ENCODE data around the gene GPRC5D.

GPRC5D gene

DNA sequence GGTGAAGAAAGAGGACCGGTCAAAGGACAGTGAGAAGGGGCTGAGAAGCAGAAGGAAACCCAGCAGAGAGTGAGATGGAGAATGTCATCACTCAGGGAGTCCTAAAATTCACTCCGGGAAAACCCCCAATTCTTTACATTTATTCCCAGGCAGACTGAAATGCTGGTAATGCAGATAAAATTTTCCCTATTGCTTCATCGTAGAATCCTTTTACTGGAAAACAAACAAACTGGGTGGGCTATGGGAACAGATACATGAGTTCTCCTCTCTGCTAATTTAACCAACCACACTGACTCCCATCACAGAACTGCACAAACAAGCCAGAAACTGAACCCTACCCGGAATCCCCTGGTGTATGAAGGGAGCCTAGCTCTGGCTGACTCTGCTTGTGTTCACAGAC, 27.2 kb upstream of the GPRC5D start:
- no peak for DNase-seq

DNA sequence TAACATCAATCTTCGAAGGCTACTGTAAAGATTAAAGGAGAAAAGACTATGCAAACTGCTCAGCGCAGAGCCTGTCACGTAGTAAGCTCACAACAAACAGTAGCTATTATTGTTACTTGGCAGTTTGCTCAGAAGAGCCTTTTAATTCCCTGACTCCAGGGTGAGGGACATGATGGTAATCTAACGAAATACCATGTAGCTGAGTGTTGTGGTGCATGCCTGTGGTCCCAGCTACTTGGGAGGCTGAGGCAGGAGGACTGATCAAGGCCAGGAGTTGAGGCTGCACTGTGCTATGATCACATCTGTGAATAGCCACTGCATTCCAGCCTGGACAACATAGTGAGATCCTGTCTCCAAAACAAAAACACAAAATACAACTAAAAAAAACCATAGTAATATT, 25.3 kb upstream of the GPRC5D start:
- no peak for DNase-seq

DNA sequence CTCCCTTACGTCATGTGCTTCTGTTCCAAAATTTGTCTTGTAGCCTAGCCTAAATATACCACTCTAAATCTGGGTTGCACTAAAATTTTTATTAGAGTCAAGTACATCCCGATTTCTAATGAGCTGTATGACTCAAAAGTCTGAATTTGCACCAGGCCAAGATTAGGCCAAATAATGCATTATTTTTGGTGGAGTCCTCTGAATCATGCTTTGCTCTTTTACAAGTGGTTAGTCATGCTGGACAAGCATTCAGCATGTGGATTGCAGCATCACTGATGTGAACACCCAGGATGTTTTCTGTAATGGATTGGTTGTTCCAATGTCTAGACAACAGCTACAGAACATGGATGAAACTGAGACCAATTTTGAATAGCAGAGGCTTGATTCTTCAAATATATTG, 24.4 kb upstream of the GPRC5D start:
- no peak for DNase-seq

DNA sequence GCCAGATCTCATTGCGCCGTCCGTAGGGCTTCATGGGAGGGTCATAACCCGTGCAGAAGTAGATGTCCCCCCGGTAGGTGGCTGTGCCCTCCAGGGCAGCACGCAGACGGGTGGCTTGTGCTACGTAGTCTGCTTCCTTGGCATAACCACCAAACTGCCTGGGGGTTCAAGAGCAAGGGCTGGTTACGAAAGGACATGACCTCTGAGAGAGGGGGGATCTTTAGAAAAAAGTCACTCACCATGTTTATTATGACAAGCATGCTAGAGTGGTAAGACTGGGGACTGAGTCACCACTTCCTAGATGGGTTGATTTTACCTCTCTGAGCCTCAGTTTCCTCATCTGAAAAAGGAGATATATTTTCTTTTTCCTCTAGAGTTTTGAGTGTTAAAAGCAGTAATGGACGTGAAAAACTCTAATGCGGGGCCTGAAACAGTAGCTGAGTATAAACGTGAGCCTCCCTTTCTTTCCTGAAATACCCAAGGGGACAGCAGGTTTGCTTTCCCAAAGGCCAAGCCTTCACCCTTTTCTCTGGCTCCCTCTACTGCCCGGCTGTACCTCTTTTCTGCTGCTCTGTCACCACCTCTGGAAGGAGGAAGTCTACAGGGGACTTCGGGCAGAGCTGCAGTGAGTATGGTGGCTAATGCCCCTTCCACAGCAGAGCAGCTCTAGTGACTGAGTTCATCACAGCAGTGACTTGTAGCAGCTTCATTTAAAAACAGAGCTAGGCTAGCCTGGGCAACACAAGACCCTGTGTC, 23.5 kb upstream of the GPRC5D start:
- no peak for DNase-seq

DNA sequence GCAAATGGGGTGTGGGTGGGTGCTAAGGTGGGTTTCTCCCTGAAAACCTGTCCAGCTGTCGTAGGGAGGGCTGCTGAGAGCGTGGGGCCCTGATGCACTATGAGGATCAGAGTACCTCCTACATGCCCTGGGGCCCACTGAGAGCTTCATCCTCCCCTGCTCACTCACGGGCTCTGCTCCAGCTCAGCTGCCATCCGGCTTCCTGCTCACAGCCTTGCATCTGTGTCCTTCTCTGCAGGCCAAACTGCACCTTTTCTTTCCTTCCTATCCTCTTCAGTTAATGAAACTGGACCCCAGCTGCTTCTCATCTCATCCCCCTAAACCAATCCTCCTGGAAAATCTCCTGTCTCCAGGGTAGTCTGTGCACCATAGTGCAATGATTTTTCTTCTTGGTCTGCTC, 22.2 kb upstream of the GPRC5D start:
- DNase-seq = no peak

DNA sequence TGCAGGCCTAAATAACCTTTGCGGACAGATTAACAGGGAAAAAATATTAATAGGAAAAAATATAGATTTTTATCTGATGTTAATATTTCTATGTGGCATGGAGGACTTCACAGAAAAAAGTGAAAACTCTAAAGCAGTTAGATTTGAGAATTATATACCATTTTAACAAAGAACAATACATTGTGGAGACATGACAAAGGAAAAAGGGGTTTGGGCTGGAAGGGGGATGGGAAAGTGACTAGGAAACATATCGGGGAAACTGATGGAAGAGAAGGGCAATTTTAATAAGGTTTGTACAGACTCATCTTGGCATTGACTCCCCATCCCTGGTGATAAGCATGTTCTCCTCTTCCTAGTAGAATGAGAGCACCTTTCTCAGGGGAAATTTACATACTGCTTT, 21.0 kb upstream of the GPRC5D start:
- no peak for DNase-seq

DNA sequence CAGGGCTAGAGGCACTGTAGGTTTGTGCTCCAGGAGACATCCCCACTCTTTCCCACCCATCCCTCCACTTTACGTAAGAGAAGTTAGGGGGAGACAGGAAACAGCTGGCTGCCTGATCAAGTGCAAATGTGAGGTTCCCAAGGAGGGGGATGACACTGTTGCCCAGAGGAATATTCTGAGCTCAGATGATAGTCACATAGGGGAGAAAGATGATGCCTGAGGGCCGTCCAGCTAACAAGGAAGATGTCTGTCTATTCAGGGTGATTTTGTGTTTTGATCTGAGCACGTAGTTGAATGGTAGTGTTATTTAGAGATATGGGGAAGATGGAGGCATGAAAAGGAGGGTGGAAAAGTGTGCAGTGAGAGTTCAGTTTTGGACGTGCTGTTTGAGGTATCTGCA, 13.9 kb upstream of the GPRC5D start:
- DNase-seq = no peak

DNA sequence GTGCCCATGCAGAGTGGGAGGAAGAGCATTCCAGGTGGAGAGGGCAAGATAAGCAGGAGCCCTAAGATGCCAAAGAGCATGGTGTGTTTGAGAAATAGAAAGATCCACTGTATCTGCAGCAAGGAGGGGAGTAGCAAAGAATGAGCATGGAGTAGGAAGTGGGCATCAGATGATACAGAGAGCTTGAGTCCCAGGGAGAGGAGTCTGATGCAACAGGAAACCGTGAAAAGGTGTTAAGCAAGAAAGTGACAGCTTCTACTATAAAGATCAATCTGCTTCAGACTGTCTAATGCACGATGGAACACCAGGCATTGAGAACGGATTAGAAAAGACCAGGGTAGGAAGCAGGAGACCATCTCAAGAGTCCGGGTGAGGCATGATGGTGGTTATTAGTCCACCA, 12.3 kb upstream of the GPRC5D start:
- DNase-seq = no peak

DNA sequence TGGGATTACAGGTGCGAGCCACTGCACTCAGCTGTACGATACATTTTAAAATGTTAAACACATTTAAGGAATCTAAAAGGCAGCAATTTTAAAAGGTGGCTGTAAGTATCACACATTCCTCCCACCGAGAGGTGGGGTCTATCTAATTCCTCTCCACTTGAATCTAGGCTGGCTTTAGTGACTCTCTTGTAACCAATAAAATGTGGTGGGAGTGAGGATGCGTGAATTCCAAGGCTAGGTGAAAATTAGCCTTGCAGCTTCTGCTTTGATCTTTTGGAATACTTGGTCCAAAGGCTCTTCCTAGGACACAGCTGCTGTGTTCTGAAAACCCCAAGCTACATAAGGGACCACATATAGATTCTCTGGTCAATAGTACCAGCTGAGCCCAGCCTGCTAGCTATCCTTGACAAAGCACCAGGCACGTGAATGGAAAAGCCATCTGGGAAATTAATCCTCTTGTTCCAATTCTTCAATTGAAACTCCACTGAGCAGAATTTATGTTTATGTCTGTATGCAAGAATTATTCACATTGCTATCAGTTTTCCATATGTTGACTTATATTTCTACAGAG, 8.8 kb upstream of the GPRC5D start:
- no peak for DNase-seq

DNA sequence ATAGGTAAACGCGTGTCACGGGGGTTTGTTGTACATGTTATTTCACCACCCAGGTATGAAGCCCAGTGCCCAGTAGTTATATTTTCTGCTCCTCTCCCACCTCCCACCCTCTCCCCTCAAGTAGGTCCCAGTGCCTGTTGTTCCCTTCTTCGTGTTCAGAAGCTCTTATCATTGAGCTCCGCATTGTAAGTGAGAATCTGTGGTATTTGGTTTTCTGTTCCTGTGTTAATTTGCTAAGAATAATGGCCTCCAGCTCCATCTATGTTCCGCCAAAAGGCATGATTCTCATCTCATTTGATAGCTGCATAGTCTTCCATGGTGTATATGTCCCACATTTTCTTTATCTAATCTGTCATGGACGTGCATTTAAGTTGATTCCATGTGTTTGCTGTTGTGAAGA, 6.9 kb upstream of the GPRC5D start:
- DNase-seq = no peak

DNA sequence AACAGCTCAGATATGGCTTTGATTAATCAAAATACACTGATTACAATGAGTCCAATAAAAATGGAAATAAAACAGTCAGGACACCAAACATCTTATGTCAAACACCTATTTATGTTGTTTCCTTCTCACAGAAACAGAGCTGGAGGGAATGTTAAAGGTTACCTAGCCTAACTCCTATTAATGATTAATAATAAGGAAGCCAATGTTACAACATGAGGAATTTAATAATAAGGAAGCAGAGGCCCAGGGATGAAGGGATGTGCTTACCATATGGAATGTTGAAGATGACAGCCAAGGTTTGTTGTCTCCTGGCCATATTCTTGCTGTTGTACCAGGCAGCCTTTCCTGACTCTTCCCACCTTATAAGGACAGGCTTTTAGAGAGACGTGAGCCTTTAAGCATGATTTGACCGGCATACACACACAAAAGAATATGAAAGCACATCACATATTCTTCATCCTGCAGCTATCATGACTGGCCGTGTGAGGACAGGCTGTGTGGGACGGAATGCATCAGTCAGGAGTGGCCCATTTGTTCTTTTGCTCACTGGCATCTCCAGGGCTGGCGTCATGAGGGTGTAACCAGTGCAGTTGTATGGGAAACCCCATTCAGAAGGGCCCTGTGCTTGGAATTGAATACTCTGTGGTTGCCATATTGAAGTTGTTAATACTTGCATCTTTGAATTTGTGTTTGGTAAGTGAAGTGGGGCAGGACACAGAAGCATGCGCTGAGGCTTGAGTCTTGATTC, 3.1 kb upstream of the GPRC5D start:
- DNase-seq = no peak

DNA sequence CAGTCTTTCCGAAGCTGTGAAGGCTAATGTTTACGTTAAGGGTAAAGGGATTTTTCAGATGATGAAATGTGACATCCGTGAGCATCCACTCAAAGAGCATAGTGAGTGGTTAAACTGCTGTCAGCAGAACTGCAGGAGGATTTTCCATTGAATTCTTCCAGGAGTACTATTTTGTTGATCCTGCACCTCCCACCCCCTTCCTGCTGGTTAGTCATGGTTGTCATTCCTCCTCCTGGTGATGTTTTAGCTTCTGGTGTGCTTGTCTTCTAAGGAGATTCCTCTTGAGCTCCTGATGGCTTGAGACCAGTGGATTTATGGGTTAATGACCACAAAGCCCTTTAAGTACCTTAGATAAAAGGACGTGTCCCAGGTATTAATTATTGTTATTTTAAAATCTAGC, 2.4 kb upstream of the GPRC5D start:
- DNase-seq = no peak

DNA sequence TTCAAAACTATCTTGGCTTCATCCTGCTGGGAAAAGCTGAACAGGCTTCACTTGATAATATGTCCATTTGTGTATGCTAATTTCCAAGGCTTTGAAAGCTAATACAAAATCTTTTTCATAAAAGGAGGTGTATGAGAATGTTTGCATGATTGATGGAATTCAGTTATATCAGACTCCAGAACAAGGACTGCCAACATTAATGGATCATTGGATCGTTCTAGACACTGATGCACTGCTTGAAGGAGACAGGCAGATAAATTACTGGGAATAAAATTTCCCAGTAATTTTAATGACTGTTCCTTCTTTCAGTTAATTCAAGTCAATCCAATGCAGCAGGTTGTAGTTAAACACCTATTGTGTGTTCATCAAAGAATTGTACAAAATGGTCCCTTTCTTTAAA, 466 bp downstream of the GPRC5D start:
- no peak for DNase-seq

DNA sequence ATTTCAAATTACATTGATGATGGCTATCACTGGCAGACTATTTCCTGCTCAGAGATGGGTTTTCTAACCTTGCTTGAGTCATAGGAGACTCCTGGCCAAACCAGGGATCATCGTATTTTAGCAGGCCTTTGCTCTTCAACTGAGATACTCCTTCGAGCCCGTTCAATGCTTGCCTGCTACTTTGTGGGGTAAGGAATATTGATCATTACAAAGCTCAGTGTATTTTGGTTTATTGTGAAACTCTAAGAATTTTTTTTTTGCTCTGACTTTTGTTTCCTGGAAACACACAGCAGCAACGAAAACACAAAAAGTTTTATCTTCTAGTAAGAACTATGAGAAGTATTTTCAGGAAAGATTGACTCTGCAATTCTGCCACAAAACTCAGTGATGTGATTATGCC, 4.1 kb downstream of the GPRC5D start:
- no peak for DNase-seq

DNA sequence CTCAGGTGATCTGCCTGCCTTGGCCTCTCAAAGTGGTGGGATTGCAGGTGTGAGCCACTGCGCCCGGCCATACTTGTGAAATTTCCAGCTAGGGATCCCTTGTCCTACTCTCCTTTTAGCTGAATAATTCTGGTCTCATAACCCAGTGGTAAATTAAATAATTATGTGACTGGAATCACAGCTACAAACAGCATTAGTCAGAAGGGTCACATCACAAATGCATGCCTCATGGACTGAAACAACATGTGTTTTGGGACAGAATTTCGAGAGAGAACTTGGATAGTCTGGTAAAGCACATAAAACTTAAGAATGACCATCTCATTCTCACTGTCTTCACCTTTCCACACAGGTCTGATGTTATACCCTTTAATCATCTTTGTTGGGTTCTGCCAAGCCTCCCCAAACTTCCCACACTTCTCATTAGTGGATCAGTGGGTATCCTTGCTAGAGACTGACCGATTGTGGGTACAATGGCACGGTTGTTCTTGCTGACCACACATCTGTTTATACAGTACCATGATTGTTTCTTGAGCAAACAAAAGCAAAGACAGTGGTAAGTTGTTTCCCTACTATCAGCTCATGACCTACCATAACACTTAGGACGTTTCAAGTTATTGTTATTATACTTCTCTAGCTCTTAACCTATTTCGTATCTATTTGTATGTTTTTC, 5.1 kb downstream of the GPRC5D start:
- no peak for DNase-seq

DNA sequence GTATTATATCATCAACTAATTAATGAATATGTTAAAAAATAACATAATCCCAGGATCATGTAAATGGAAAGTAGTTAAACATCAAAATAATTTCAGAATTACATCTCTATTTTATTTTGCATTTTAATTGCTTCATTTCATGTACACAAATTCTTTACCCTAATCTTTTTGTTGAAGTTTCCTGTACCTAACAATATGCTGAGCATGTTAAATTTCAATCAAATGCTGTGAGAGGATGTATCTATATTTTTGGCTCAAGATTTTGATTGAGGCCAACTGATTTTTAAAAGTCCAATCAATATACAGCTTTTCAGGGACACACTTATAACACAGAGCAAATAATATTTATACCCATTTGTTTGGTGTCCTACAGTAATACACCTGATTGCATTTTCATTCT, 6.4 kb downstream of the GPRC5D start:
- DNase-seq = no peak

DNA sequence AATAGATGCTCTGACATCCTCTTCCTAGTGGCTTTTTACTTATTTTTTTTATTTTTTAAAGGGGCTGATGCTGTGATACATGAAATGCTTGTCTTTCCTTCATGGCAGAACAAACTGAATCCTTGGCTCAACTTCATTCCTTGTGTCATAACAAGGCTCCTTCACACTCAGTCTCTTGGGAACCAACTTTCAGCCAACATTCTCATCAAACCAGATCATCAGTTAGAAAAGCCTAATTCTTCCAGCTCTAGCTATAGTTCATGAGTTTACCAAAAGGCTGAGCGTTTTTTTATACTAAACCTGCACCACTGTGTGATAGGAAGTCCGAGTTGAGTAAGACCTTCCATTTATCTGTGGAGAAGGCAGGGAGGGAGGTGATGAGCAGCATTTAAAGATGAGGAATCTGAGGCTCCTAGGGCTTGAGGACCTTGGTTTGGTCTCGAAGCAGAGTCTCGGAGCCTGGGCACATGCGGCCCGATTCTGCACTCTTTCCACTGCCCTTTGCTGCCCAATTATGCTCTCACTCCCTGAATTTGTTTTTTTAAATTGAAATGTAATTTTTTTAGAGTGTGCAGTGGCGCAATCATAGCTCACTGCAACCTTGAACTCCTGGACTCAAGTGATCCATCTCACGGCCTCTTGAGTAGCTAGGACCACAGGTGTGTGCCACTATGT, 8.2 kb downstream of the GPRC5D start:
- DNase-seq = no peak

DNA sequence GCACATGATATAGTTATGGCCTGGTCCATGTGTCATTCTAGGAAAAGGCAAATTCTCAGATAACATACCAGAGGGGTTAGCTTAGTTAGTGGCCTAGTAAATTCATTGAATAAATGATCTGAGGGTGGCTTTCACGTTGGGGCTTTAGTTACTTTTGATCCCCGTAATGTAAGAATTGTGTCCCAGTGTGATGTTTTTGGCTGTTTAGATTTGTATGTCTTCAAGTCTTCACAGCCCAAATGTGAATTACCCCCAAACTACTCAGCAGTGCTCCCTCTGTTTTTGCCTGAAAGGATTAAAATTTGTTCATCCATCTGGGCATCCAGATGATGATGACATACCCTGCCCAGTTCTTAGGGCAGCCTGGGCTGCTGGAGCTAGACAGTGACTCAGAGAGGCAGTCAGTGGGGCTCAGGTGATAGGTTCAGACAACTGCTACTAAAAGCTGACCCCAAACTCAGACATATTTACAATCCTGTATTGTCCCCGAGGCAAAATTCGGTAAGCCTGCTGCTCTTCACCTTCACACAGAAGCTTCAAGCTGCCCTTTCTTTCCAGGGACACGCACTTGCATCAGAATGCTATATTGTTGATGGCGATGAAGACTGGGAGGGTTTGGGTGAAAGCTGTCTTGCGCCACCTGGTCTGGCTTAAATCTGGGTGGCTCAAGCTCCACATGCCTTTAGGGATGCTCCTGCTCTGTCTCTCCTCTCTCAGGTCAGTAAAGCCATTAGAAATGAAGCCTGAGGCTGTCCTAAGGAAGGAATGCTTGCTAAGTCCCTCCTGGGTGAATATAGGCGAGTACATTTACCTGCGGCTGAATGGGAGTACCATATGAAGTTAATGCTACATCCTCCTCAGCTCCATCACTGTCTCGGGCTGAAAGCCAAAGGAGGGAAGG, 10.3 kb downstream of the GPRC5D start:
- DNase-seq = no peak

DNA sequence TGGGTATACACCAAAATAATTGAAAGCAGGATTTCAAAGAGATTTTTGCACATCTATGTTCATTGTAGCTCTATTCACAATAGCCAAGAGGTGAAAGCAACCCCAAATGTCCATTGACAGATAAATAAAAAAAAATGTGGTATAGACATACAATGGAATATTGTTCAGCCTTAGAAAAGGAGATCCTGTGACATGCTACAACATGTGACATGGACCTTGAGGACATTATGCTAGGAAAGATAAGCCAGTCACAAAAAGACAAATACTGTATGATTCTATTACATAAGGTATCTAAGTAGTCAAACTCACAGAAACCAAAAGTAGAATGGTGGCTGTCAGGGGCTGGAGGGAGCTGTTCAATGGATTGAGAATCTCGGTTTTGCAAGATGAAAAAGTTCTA, 12.1 kb downstream of the GPRC5D start:
- no peak for DNase-seq

DNA sequence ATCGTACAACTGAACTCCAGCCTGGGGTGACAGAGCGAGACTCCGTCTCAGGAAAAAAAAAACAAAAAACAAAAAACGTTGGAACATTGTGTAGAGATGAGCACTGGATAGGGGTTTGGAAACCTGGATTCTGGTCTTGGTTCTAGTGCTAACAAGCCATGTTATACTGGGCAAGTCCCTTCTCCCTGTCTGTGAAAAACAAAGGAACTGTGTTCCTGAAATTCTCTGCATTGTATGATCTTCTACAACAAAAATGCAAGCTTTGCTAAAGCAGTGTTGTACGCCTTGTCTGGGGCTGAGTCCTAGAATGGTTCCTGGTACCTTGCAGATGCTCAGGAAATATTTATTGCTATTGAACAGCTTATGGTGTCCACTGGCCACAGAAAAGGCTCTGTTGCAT, 13.4 kb downstream of the GPRC5D start:
- DNase-seq = no peak

DNA sequence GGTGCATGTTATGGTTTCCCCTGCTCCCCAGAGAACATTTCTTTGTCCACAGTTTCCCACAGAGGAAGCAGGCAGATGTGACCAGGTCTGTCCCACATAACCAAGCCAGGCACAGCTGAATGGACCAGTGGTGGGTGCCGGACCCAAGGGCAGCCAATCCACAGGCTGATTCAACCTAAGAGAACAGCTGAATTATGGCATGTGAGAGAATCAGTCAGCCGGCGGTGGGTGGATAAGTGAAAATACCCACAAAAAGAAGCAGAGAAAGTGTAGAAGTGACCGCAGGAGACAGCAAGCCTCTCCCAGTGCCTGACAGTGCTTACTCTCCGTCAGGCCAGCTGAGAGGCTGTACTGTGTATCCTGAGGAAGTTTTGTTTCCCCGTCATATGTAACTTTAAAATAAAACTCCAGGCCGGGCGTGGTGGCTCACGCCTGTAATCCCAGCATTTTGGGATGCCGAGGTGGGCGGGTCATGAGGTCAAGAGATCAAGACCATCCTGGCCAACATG, 14.9 kb downstream of the GPRC5D start:
- no peak for DNase-seq

DNA sequence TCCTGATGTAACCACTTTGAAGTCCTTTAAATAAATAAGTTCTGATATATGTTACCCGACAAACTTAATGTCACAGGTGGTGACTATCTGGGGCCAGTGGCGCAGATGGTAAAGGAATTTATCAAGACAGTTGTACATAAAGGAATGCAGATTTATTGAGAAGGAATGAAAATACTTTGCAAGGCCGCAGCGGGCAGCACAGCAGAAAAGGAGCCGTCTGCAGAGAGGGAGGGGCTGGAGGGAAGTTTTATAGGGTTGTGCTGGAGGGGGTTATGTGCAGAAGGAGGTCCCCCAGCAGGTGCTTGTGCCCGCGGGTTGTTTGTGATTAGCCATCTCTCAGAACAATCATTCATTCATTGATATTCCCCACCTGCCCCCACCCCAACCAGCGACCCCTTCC, 17.4 kb downstream of the GPRC5D start:
- no peak for DNase-seq

All from NCI-H1436 (cell line).